H1 (cell line): Measurements from ENCODE around the gene IRGC. TPM values are rescaled to one million over a fixed set of nuclear protein-coding genes. Genes with fewer than 3 reads are reported as not detected.

Experiments
- CTCF ChIA-PET: fragments of 300-600 bp; sonication (Branson Sonifier 250); formaldehyde crosslinking; loops from one replicate; lab custom pipeline; 2021; ENCODE audit not compliant: partially characterized antibody; lab: Charles Lee
- POLR2A ChIA-PET: fragments of 300-600 bp; sonication (Branson Sonifier 250); formaldehyde crosslinking; loops from one replicate; lab custom pipeline; 2021; ENCODE audit warnings: inconsistent platforms; ENCODE audit not compliant: partially characterized antibody; lab: Charles Lee
- DNase-seq, 2 experiments: peaks; one replicate each; pipeline versions ENCODE4 v3.0.0 to v3.0.0-alpha.2; 2010 to 2022; ENCODE audit warnings: low spot score in 2 of 2, low read depth in 1 of 2, mixed read lengths in 1 of 2
- FAIRE-seq: peaks from 2 replicates; lab custom pipeline; 2011; peaks lifted over from hg19 to GRCh38; lab: Jason Lieb, UNC
- H2AFZ ChIP-seq: 2 replicates; pipeline ENCODE4 v1.8.1; 2012; ENCODE audit warnings: low read length, inconsistent platforms
- H2AK5ac ChIP-seq: 2 replicates; pipeline ENCODE4 v1.6.1; 2013; ENCODE audit warnings: low read depth, low read length
- H2BK120ac ChIP-seq: replicated peaks from 2 replicates; pipeline ENCODE3; 2013; ENCODE audit warnings: low read depth, low read length, inconsistent platforms
- H2BK12ac ChIP-seq: 2 replicates; pipeline ENCODE4 v1.6.1; 2013; ENCODE audit warnings: low read depth, low read length
- H2BK15ac ChIP-seq: 2 replicates; pipeline ENCODE4 v1.6.1; 2013; ENCODE audit warnings: low read length
- H2BK20ac ChIP-seq: 2 replicates; pipeline ENCODE4 v1.6.1; 2013; ENCODE audit warnings: low read length
- H2BK5ac ChIP-seq: 2 replicates; pipeline ENCODE4 v1.6.1; 2013; ENCODE audit warnings: low read depth, low read length
- H3K14ac ChIP-seq: 2 replicates; pipeline ENCODE4 v1.6.1; 2013; ENCODE audit warnings: inconsistent platforms; ENCODE audit not compliant: insufficient read length
- H3K18ac ChIP-seq: 2 replicates; pipeline ENCODE4 v1.6.1; 2013; ENCODE audit warnings: low read length; ENCODE audit errors: extremely low read depth
- H3K23ac ChIP-seq: 2 replicates; pipeline ENCODE4 v1.6.1; 2013; ENCODE audit warnings: inconsistent platforms; ENCODE audit not compliant: insufficient read length
- H3K23me2 ChIP-seq: 2 replicates; pipeline ENCODE4 v1.6.1; 2013; ENCODE audit warnings: low read depth, low read length
- H3K27ac ChIP-seq: 2 replicates; pipeline ENCODE4 v1.6.1; 2011; ENCODE audit warnings: low read depth, low read length, inconsistent platforms
- H3K27me3 ChIP-seq, 4 experiments: replicated peaks in 1 of 4; 1 replicate in 1 of 4; 2 replicates in 3 of 4; pipeline versions ENCODE4 v1.6.1 to v1.8.1; 2011 to 2013; ENCODE audit warnings: low read length in 3 of 4, mild to moderate bottlenecking in 3 of 4, inconsistent platforms in 2 of 4, mixed read lengths in 2 of 4, moderate library complexity in 1 of 4; ENCODE audit not compliant: control insufficient read depth in 3 of 4, insufficient read depth in 3 of 4; ENCODE audit errors: extremely low read depth in 1 of 4
- H3K36me3 ChIP-seq, 4 experiments: 2 replicates each; pipeline versions ENCODE4 v1.6.1 to v1.8.1; 2011 to 2013; ENCODE audit warnings: mild to moderate bottlenecking in 4 of 4, low read length in 3 of 4, moderate library complexity in 2 of 4, control low read depth in 1 of 4, inconsistent platforms in 1 of 4; ENCODE audit not compliant: insufficient read depth in 4 of 4, control insufficient read depth in 2 of 4
- H3K4ac ChIP-seq: replicated peaks from 2 replicates; pipeline ENCODE3; 2013; ENCODE audit warnings: low read length, low read depth, mixed read lengths, inconsistent platforms; ENCODE audit not compliant: insufficient read length
- H3K4me1 ChIP-seq, 4 experiments: replicated peaks in 1 of 4; 1 replicate in 1 of 4; 2 replicates in 3 of 4; pipeline versions ENCODE4 v1.6.1 to v1.8.1; 2011 to 2013; ENCODE audit warnings: low read length in 3 of 4, inconsistent platforms in 2 of 4, mixed read lengths in 1 of 4; ENCODE audit not compliant: insufficient read depth in 4 of 4, control insufficient read depth in 3 of 4
- H3K4me2 ChIP-seq, 2 experiments: 2 replicates each; pipeline versions ENCODE4 v1.6.1 to v1.8.1; 2011 to 2013; ENCODE audit warnings: low read depth in 2 of 2, low read length in 2 of 2, control low read depth in 1 of 2, inconsistent platforms in 1 of 2, mild to moderate bottlenecking in 1 of 2; ENCODE audit not compliant: insufficient read depth in 1 of 2
- H3K4me3 ChIP-seq, 4 experiments: fragments of 200-600, 300-600 bp in 1 of 4; sonication (generic), shearing (Covaris generic), sonication (Bioruptor Twin) in 1 of 4; 2 replicates each; pipeline versions ENCODE4 v1.5.1 to v1.8.1; 2011 to 2016; ENCODE audit warnings: low read length in 4 of 4, low read depth in 3 of 4, control low read depth in 2 of 4, inconsistent platforms in 2 of 4, mild to moderate bottlenecking in 2 of 4, mixed read lengths in 1 of 4, moderate library complexity in 1 of 4; ENCODE audit not compliant: insufficient read depth in 2 of 4; ENCODE audit errors: extremely low read depth in 1 of 4
- H3K56ac ChIP-seq: replicated peaks from 2 replicates; pipeline ENCODE3; 2013; ENCODE audit warnings: low read depth, mild to moderate bottlenecking, mixed read lengths, low read length, inconsistent platforms; ENCODE audit not compliant: insufficient read length
- H3K79me1 ChIP-seq: 2 replicates; pipeline ENCODE4 v1.6.1; 2013; ENCODE audit warnings: low read depth, low read length, control low read depth
- H3K79me2 ChIP-seq, 2 experiments: 2 replicates each; pipeline versions ENCODE4 v1.6.1 to v1.8.1; 2012 to 2013; ENCODE audit warnings: low read length in 2 of 2, mild to moderate bottlenecking in 2 of 2, inconsistent platforms in 1 of 2; ENCODE audit not compliant: insufficient read depth in 2 of 2, control insufficient read depth in 1 of 2
- H3K9ac ChIP-seq, 4 experiments: replicated peaks in 1 of 4; 1 replicate in 1 of 4; 2 replicates in 3 of 4; pipeline versions ENCODE4 v1.6.1 to v1.8.1; 2011 to 2013; ENCODE audit warnings: low read depth in 3 of 4, low read length in 3 of 4, control low read depth in 2 of 4, mild to moderate bottlenecking in 2 of 4, moderate library complexity in 2 of 4, inconsistent platforms in 1 of 4; ENCODE audit errors: extremely low read depth in 1 of 4
- H3K9me3 ChIP-seq, 2 experiments: 2 replicates each; pipeline versions ENCODE4 v1.6.1 to v1.8.1; 2012 to 2013; ENCODE audit warnings: mild to moderate bottlenecking in 2 of 2, moderate library complexity in 2 of 2, control low read depth in 1 of 2, inconsistent platforms in 1 of 2, low read depth in 1 of 2, low read length in 1 of 2, mixed read lengths in 1 of 2; ENCODE audit not compliant: insufficient read depth in 2 of 2
- H4K20me1 ChIP-seq, 2 experiments: replicated peaks in 1 of 2; 2 replicates each; pipeline versions ENCODE3 to v1.8.1; 2011 to 2013; ENCODE audit warnings: inconsistent platforms in 2 of 2, low read length in 2 of 2, mild to moderate bottlenecking in 1 of 2; ENCODE audit not compliant: insufficient read depth in 2 of 2, control insufficient read depth in 1 of 2
- H4K5ac ChIP-seq: 2 replicates; pipeline ENCODE4 v1.6.1; 2013; ENCODE audit warnings: low read length, low read depth, mixed read lengths, inconsistent platforms; ENCODE audit not compliant: insufficient read length
- H4K8ac ChIP-seq: 2 replicates; pipeline ENCODE4 v1.8.0; 2013; ENCODE audit warnings: mild to moderate bottlenecking, moderate library complexity, low read length, inconsistent platforms; ENCODE audit not compliant: insufficient read depth; ENCODE audit errors: extremely low read depth
- H4K91ac ChIP-seq: replicated peaks from 2 replicates; pipeline ENCODE3; 2013; ENCODE audit warnings: low read length, mixed read lengths, inconsistent platforms; ENCODE audit not compliant: insufficient read length
- BCL11A ChIP-seq, 2 experiments: IDR thresholded peaks; one replicate each; pipeline ENCODE4 v1.6.1; 2011; ENCODE audit warnings: low read depth in 2 of 2, low read length in 2 of 2, mild to moderate bottlenecking in 2 of 2
- CEBPB ChIP-seq: IDR thresholded peaks from 2 replicates; pipeline ENCODE4 v1.6.1; 2012; ENCODE audit warnings: low read depth, low read length
- E2F6 ChIP-seq: IDR thresholded peaks from 2 replicates; pipeline ENCODE4 v1.6.1; 2012; ENCODE audit warnings: inconsistent platforms
- EGR1 ChIP-seq: IDR thresholded peaks from 2 replicates; pipeline ENCODE4 v1.6.1; 2011; ENCODE audit warnings: low read depth, low read length, borderline replicate concordance
- EP300 ChIP-seq, 2 experiments: IDR thresholded peaks; 1 replicate in 1 of 2; 2 replicates in 1 of 2; pipeline ENCODE4 v1.6.1; 2011 to 2012; ENCODE audit warnings: low read depth in 2 of 2, low read length in 2 of 2, mild to moderate bottlenecking in 2 of 2, borderline replicate concordance in 1 of 2, inconsistent platforms in 1 of 2, moderate library complexity in 1 of 2
- EZH2 ChIP-seq: fragments of 200-600 bp; sonication (generic); IDR thresholded peaks from 2 replicates; pipeline ENCODE4 v1.7.1; 2012; ENCODE audit warnings: low read depth, mild to moderate bottlenecking, moderate library complexity, low read length, inconsistent platforms; ENCODE audit not compliant: severe bottlenecking
- KDM1A ChIP-seq: fragments of 200-600, 300-600 bp; sonication (generic); IDR thresholded peaks from 2 replicates; pipeline ENCODE4 v1.7.1; 2016; ENCODE audit warnings: mild to moderate bottlenecking, low read length, borderline replicate concordance
- RAD21 ChIP-seq, 2 experiments: IDR thresholded peaks in 1 of 2; conservative IDR thresholded peaks in 1 of 2; 2 replicates each; pipeline ENCODE4 v1.6.1; 2011; ENCODE audit warnings: low read depth in 2 of 2, low read length in 2 of 2, improper control_type of control experiment in 1 of 2, inconsistent platforms in 1 of 2, mild to moderate bottlenecking in 1 of 2, moderate library complexity in 1 of 2
- RBBP5 ChIP-seq: IDR thresholded peaks from 2 replicates; pipeline ENCODE4 v1.7.1; 2012; ENCODE audit warnings: low read depth, mild to moderate bottlenecking, inconsistent platforms, low read length, moderate library complexity, borderline replicate concordance
- SAP30 ChIP-seq: fragments of 300-600 bp; sonication (generic); IDR thresholded peaks from 2 replicates; pipeline ENCODE4 v1.7.1; 2012; ENCODE audit warnings: low read length, moderate library complexity, mild to moderate bottlenecking, inconsistent platforms; ENCODE audit not compliant: insufficient read depth, insufficient replicate concordance
- TBP ChIP-seq: IDR thresholded peaks from 2 replicates; pipeline ENCODE4 v1.6.1; 2011; ENCODE audit warnings: low read depth, low read length, improper control_type of control experiment
- TCF12 ChIP-seq: IDR thresholded peaks from 2 replicates; pipeline ENCODE4 v1.6.1; 2011; ENCODE audit warnings: low read depth, mild to moderate bottlenecking, low read length
- WGBS, 2 experiments: shearing (Covaris generic) in 1 of 2; methylation state at CpG; one replicate each; pipeline versions ENCODE4 v1.1.6 to v1.1.7; 2013 to 2015; ENCODE audit warnings: low lambda C conversion rate in 2 of 2, mixed read lengths in 2 of 2, inconsistent platforms in 1 of 2, low coverage in 1 of 2, missing lambda C conversion rate in 1 of 2; ENCODE audit not compliant: insufficient replicate concordance in 2 of 2, insufficient coverage in 1 of 2, insufficient read length in 1 of 2; ENCODE audit errors: extremely low coverage in 1 of 2, missing lambda C conversion rate in 1 of 2; 5-methylcytosine and 5-hydroxymethylcytosine counted together
- polyA plus RNA-seq, 7 experiments: library from polyadenylated mRNA; depleted of rRNA in 3 of 7; stranded (reverse) in 5 of 7; unstranded in 2 of 7; fragments of >200 nt in 5 of 7; fragments of 200-250 nt in 2 of 7; gene quantifications; 1 replicate in 5 of 7; 2 replicates in 1 of 7; 4 replicates in 1 of 7; pipeline versions ENCODE4 v1.2.1 to v1.2.3, GENCODE V29; 2011 to 2013; ENCODE audit warnings: missing spikeins in 2 of 7, mixed read lengths in 2 of 7
- total RNA-seq: library from RNA; stranded (reverse); fragmentation: NEBNext Ultra II Directional; extraction: Animal tissue kit (Norgen Biotek cat#: 25700); gene quantifications from 2 replicates; pipeline ENCODE4 v1.2.1, GENCODE V29; 2021

IRGC gene
- total and polyA plus RNA-seq, 2 of the 8 experiments (the other 6 are each of a cell fraction or from before 2014, with no cell fraction given): not detected

DNA sequence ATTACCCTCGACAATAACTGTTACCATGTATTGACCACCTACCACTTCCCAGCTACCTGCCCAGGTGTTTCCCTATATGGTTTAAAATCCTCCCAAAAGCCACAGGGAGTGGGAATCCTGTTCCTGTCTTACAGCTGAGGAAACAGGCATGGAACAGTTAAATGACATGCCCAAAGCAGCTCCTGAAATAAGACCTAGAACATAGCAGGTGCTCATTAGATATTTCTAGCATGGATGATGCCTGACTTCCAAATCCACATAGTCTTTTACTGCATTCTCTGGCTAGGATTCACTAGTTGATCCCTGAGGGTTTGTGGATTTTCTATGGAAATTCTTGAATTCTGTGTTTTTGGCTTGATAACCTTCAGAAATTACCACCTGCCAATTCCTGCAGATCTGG, 51.9 kb downstream of the IRGC start:
- ChIA-PET POLR2A (interaction anchor here (0.9 to 4.1 kb wide), 3 partner anchors 10 to 18 kb away, joined by 3 to 33 read pairs (median 3); partner anchors contain the start of gene SMG9), CTCF (interaction anchor here (0.6 to 37.0 kb wide), 6 partner anchors 11 to 62 kb away, joined by 3 to 703 read pairs (median 36); partner anchors contain the start of genes KCNN4 and SMG9)
- DNase-seq: no peak

More for the DNA sequence above, 51.9 kb downstream of the IRGC start:
- Histone ChIP-seq H2BK5ac (no peak overlapping the region), H2AK5ac (no peak overlapping the region), H3K18ac (no peak overlapping the region), H4K91ac (no peak overlapping the region), H3K9ac (no peak overlapping the region), H3K36me3 (no peaks in the 10 kb centered on the region), H3K4me2 (no peak overlapping the region), H2BK120ac (no peak overlapping the region), H4K5ac (no peak overlapping the region), H3K79me2 (no peaks in the 10 kb centered on the region), H2AFZ (no peak overlapping the region), H3K79me1 (no peaks in the 10 kb centered on the region), H2BK12ac (no peak overlapping the region), H4K20me1 (peaks cover 0 to 2% of the 10 kb centered on the region in 2 experiments), H3K27me3 (peaks cover 5 to 18% (median 9%) of the 10 kb centered on the region in 4 experiments), H3K56ac (no peak overlapping the region), H2BK20ac (no peak overlapping the region), H4K8ac (no peak overlapping the region), H3K4ac (no peak overlapping the region), H2BK15ac (no peak overlapping the region), H3K4me1 (peaks cover 0 to 4% (median 2%) of the 10 kb centered on the region in 4 experiments; a peak in 3 of 7 replicates), H3K14ac (no peak overlapping the region), H3K9me3 (no peaks in the 10 kb centered on the region), H3K23ac (no peak overlapping the region), H3K4me3 (no peak overlapping the region), H3K23me2 (no peaks in the 10 kb centered on the region), H3K27ac (no peak overlapping the region)
- no peak for FAIRE-seq
- 83% methylated on average over 1 of the region's 1 CpG; no CpG with 5 or more reads in 1 of the 2 experiments for WGBS, 2 experiments
- TF ChIP-seq EP300 (IDR thresholded peaks at IDR 0.05; ENCODE audit: borderline replicate concordance in 1 of 2, low read depth in 2 of 2, low read length in 2 of 2) (no peak), E2F6 (no peak), CEBPB (no peak), KDM1A (no peak), SAP30 (no peak), TCF12 (no peak), EZH2 (no peak), RAD21 (IDR thresholded peaks at IDR 0.05 in 1 of 2, conservative IDR thresholded peaks at IDR 0.05 in 1 of 2; ENCODE audit: low read depth in 2 of 2, low read length in 2 of 2) (no peak), RBBP5 (no peak), TBP (no peak), BCL11A (IDR thresholded peaks at IDR 0.05; ENCODE audit: low read depth in 2 of 2, low read length in 2 of 2) (no peak), EGR1 (no peak)
